WERI-Rb-1 (cell line): Measurements from ENCODE around the gene CCDC6.

Source experiments
- DNase-seq: peaks from one replicate; pipeline ENCODE4 v3.0.0-alpha.2; 2020
- H3K27ac ChIP-seq: fragments of 250-450 bp; sonication (Bioruptor Pico); 2 replicates; pipeline ENCODE4 v1.5.1; 2020; ENCODE audit warnings: mild to moderate bottlenecking, moderate library complexity
- H3K27me3 ChIP-seq: fragments of 250-450 bp; sonication (Bioruptor Pico); 2 replicates; pipeline ENCODE4 v1.5.1; 2021; ENCODE audit warnings: mild to moderate bottlenecking, low read depth, moderate library complexity; ENCODE audit not compliant: insufficient read depth, severe bottlenecking
- H3K36me3 ChIP-seq: fragments of 250-450 bp; sonication (Bioruptor Pico); 2 replicates; pipeline ENCODE4 v1.5.1; 2020; ENCODE audit warnings: mild to moderate bottlenecking, moderate library complexity
- H3K4me3 ChIP-seq: 2 replicates; pipeline ENCODE4 v1.5.1; 2011; ENCODE audit warnings: low read depth, mild to moderate bottlenecking, control low read depth, low read length
- H3K9me3 ChIP-seq: fragments of 250-450 bp; sonication (Bioruptor Pico); 2 replicates; pipeline ENCODE4 v1.5.1; 2021; ENCODE audit warnings: mild to moderate bottlenecking, moderate library complexity; ENCODE audit not compliant: severe bottlenecking
- CTCF ChIP-seq: IDR thresholded peaks from 2 replicates; pipeline ENCODE4 v1.5.1; 2011; ENCODE audit warnings: low read depth, mild to moderate bottlenecking, control low read depth, inconsistent platforms, low read length

Gene CCDC6

GRCh38 chr10:59857049-59857448, 49.3 kb downstream of the CCDC6 start:
- DNase-seq = no peak
- H3K9me3 ChIP-seq = no peaks in the 10 kb centered on the region
- peaks cover 6% of the 10 kb centered on the region; the same call in 1 of the 2 replicates for H3K36me3 ChIP-seq
- H3K4me3 ChIP-seq = no peak overlapping the region
- no peaks in the 10 kb centered on the region for H3K27me3 ChIP-seq
- no peak for TF ChIP-seq CTCF
- no peak overlapping the region for H3K27ac ChIP-seq

GRCh38 chr10:59856104-59856503, 50.3 kb downstream of the CCDC6 start:
- H3K36me3 ChIP-seq = peaks cover 15% of the 10 kb centered on the region
- no peak overlapping the region for H3K4me3 ChIP-seq
- H3K9me3 ChIP-seq = no peaks in the 10 kb centered on the region
- DNase-seq = no peak
- no peak overlapping the region for H3K27ac ChIP-seq
- no peaks in the 10 kb centered on the region for H3K27me3 ChIP-seq
- TF ChIP-seq CTCF = no peak

GRCh38 chr10:59854571-59854970, 51.8 kb downstream of the CCDC6 start:
- peaks cover 17% of the 10 kb centered on the region for H3K36me3 ChIP-seq
- no peaks in the 10 kb centered on the region for H3K27me3 ChIP-seq
- H3K27ac ChIP-seq = no peak overlapping the region
- DNase-seq = no peak
- no peak for TF ChIP-seq CTCF
- no peak overlapping the region for H3K4me3 ChIP-seq
- no peaks in the 10 kb centered on the region for H3K9me3 ChIP-seq

GRCh38 chr10:59852670-59853069, 53.7 kb downstream of the CCDC6 start:
- Histone ChIP-seq H3K36me3 (peaks cover 30% of the 10 kb centered on the region), H3K27ac (no peak overlapping the region), H3K4me3 (no peak overlapping the region), H3K9me3 (no peaks in the 10 kb centered on the region), H3K27me3 (no peaks in the 10 kb centered on the region)
- DNase-seq = no peak
- TF ChIP-seq CTCF = no peak

- Histone ChIP-seq H3K27me3 (no peaks in the 10 kb centered on the region), H3K4me3 (no peak overlapping the region), H3K27ac (no peak overlapping the region), H3K9me3 (no peaks in the 10 kb centered on the region), H3K36me3 (peaks cover 30% of the 10 kb centered on the region)
- DNase-seq = no peak
- TF ChIP-seq CTCF = no peak
Measured at GRCh38 chr10:59851864-59852263, 54.5 kb downstream of the CCDC6 start.

GRCh38 chr10:59847888-59848287, 58.5 kb downstream of the CCDC6 start:
- Histone ChIP-seq H3K36me3 (peaks cover 46% of the 10 kb centered on the region), H3K9me3 (no peaks in the 10 kb centered on the region), H3K4me3 (no peak overlapping the region), H3K27ac (no peak overlapping the region), H3K27me3 (no peaks in the 10 kb centered on the region)
- no peak for TF ChIP-seq CTCF
- no peak for DNase-seq
